Thyroid gland (tissue), 4 donors: ENCODE results near the gene ATG12. TPM values are rescaled to one million over a fixed set of nuclear protein-coding genes. Genes with fewer than 3 reads are reported as not detected.

Experiments used
- DNase-seq, 2 donors: peaks; one replicate each; pipeline ENCODE4 v3.0.0-alpha.2; 2019
- H3K27ac ChIP-seq, 3 donors: fragments of 200-600 bp; sonication (generic); 1 replicate in 2 of 3; 2 replicates in 1 of 3; pipeline ENCODE4 v1.5.1; 2016 to 2019; ENCODE audit warnings: mild to moderate bottlenecking in 1 of 3, moderate library complexity in 1 of 3
- H3K27me3 ChIP-seq: fragments of 200-600 bp; sonication (generic); one replicate; pipeline ENCODE4 v1.5.1; 2019
- H3K36me3 ChIP-seq, 2 donors: fragments of 200-600 bp; sonication (generic); one replicate each; pipeline ENCODE4 v1.5.1; 2016 to 2019
- H3K4me1 ChIP-seq, 2 donors: fragments of 200-600 bp; sonication (generic); one replicate each; pipeline ENCODE4 v1.5.1; 2017 to 2019
- H3K4me3 ChIP-seq, 3 donors: fragments of 200-600 bp; sonication (generic); replicated peaks in 1 of 3; 1 replicate in 2 of 3; 2 replicates in 1 of 3; pipeline ENCODE4 v1.5.1; 2016; ENCODE audit warnings: mild to moderate bottlenecking in 1 of 3
- H3K9me3 ChIP-seq: fragments of 200-600 bp; sonication (generic); one replicate; pipeline ENCODE4 v1.5.1; 2017
- CTCF ChIP-seq, 6 experiments: fragments of 200-600 bp in 3 of 6; fragments of 450-650 bp in 3 of 6; sonication (generic) in 3 of 6; IDR thresholded peaks; one replicate each; pipeline ENCODE4 v1.5.1; 2016 to 2019; ENCODE audit warnings: antibody characterized with exemption in 6 of 6, mild to moderate bottlenecking in 2 of 6, inconsistent platforms in 1 of 6, moderate library complexity in 1 of 6
- POLR2A ChIP-seq, 2 donors: fragments of 450-650 bp; IDR thresholded peaks; one replicate each; pipeline ENCODE4 v1.6.1; 2017; ENCODE audit warnings: antibody characterized with exemption in 2 of 2, mild to moderate bottlenecking in 2 of 2, moderate library complexity in 1 of 2
- WGBS, 2 donors: methylation state at CpG; one replicate each; pipeline ENCODE4 v1.1.5; 2017; 5-methylcytosine and 5-hydroxymethylcytosine counted together
- intact Hi-C: fragments of 100-400 bp; cut with DNase I; formaldehyde crosslinking; loops from one replicate; pipeline ENCODE4 v1.15.1; 2023
- total RNA-seq, 4 donors: library from RNA; depleted of rRNA; stranded (reverse); fragments of >200 nt; gene quantifications; one replicate each; pipeline ENCODE4 v1.2.3, GENCODE V29; 2016

The ATG12 gene
- total RNA-seq, 4 donors from 2014 or later, result 42.0 to 98.7 (median 68.1) TPM

GRCh38 chr5:115858396-115858795 is 17.0 kb upstream of the ATG12 start:
- no peak for TF ChIP-seq CTCF (IDR thresholded peaks at IDR 0.05)
- no peak for TF ChIP-seq POLR2A (IDR thresholded peaks at IDR 0.05)
- intact Hi-C loops, result no loop called here
- H3K27ac ChIP-seq, result no peak overlapping the region
- H3K9me3 ChIP-seq, result no peaks in the 10 kb centered on the region
- H3K4me1 ChIP-seq, result peaks cover 9 to 12% of the 10 kb centered on the region in 2 donors
- H3K27me3 ChIP-seq, result no peaks in the 10 kb centered on the region
- H3K36me3 ChIP-seq, result no peaks in the 10 kb centered on the region
- 81 to 90% methylated on average over 3 of the region's 3 CpGs for WGBS, 2 donors
- no peak for DNase-seq
- no peak overlapping the region for H3K4me3 ChIP-seq

GRCh38 chr5:115857626-115858349 is 16.4 kb upstream of the ATG12 start:
- intact Hi-C loops, result no loop called here
- no peak for DNase-seq
- WGBS, 2 donors, result 78% methylated on average over 2 of the region's 2 CpGs
- Histone ChIP-seq H3K4me3 (no peak overlapping the region), H3K9me3 (no peaks in the 10 kb centered on the region), H3K4me1 (peaks cover 9 to 12% of the 10 kb centered on the region in 2 donors), H3K27me3 (no peaks in the 10 kb centered on the region), H3K36me3 (no peaks in the 10 kb centered on the region), H3K27ac (no peak overlapping the region)
- TF ChIP-seq POLR2A (IDR thresholded peaks at IDR 0.05) (no peak), CTCF (IDR thresholded peaks at IDR 0.05) (no peak)

- 81 to 87% methylated on average over 1 of the region's 1 CpG for WGBS, 2 donors
- intact Hi-C loops, result no loop called here
These were observed 15.7 kb upstream of the ATG12 start for GRCh38 chr5:115857057-115857479.

GRCh38 chr5:115855959-115856358 is 14.6 kb upstream of the ATG12 start:
- H3K4me1 ChIP-seq, result peaks cover 9 to 13% of the 10 kb centered on the region in 2 donors
- TF ChIP-seq POLR2A (IDR thresholded peaks at IDR 0.05) (no peak), CTCF (IDR thresholded peaks at IDR 0.05) (no peak)
- H3K27me3 ChIP-seq, result no peaks in the 10 kb centered on the region
- H3K36me3 ChIP-seq, result no peaks in the 10 kb centered on the region
- H3K4me3 ChIP-seq, result no peak overlapping the region
- intact Hi-C loops, result no loop called here
- 73 to 93% methylated on average over 1 of the region's 1 CpG for WGBS, 2 donors
- no peak overlapping the region for H3K27ac ChIP-seq
- no peaks in the 10 kb centered on the region for H3K9me3 ChIP-seq
- DNase-seq, result no peak

More at GRCh38 chr5:115857057-115857479, 15.7 kb upstream of the ATG12 start:
- H3K4me3 ChIP-seq, result no peak overlapping the region
- H3K27ac ChIP-seq, result no peak overlapping the region
- no peak for DNase-seq
- H3K4me1 ChIP-seq, result peaks cover 9 to 12% of the 10 kb centered on the region in 2 donors
- no peaks in the 10 kb centered on the region for H3K9me3 ChIP-seq
- H3K27me3 ChIP-seq, result no peaks in the 10 kb centered on the region
- H3K36me3 ChIP-seq, result no peaks in the 10 kb centered on the region
- no peak for TF ChIP-seq CTCF (IDR thresholded peaks at IDR 0.05)

- H3K36me3 ChIP-seq, result no peaks in the 10 kb centered on the region
- H3K4me3 ChIP-seq, result no peak overlapping the region
- WGBS, 2 donors, result 93 to 96% methylated on average over 3 of the region's 3 CpGs
- no peaks in the 10 kb centered on the region for H3K9me3 ChIP-seq
- no peak for TF ChIP-seq POLR2A (IDR thresholded peaks at IDR 0.05)
- no peak for TF ChIP-seq CTCF (IDR thresholded peaks at IDR 0.05)
- H3K27ac ChIP-seq, result no peak overlapping the region
- H3K27me3 ChIP-seq, result no peaks in the 10 kb centered on the region
- H3K4me1 ChIP-seq, result peaks cover 9 to 19% of the 10 kb centered on the region in 2 donors
- DNase-seq, result no peak
- intact Hi-C loops, result no loop called here
These were observed 12.8 kb upstream of the ATG12 start for GRCh38 chr5:115854139-115854538.
